Stimulated activated CD4-positive, alpha-beta T cell treated with anti-CD3 and anti-CD28 coated beads, Interleukin-2, amount 100 ng/mL, for 4 hours (primary cell): ENCODE measurements around the gene YKT6.
A peak's percentile ranks its signal among the peaks of the same experiment; 100 is the strongest.

Experiments used
- DNase-seq: peaks from one replicate; pipeline ENCODE4 v3.0.0-alpha.2; 2020; ENCODE audit warnings: low read depth

Gene YKT6

DNA sequence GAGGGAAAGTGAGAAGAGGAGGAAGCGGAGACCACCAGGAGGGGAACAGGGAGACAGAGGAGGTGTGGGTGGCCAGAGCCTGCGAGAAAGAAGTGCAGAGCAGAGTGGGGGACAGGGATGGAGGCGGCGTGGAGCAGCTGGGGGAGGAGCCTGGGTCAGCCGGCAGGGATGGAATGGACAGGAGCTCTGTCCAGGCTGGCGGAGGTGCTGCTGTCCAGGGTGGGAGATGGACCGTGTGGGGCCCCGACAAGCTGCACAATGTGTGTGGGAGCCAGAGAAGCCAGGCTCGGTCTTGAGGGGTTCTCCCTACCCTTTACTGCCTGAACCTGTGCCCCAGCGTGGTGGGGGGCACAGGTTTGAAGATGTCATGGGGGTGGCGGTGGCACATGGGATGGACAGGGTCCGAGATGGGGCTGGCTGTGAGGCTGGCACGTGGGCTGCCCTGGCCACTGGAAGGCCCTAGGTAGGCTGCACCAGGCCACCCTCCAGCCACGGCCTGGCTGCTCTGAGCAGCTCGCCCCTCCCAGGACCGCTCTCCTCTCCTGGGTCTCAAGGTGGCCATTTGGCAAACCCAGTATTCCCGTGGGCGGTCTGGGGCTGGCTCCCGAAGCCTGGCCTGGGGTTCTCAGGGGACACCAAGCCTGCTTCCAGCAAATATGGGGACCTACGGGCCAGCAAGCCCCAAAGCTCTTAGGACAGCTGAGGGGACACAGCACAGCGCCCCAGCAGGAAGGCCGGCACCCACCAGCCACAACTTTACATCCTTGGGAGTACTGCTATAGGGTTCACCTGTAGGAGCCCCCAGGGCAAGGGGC is 32.3 kb downstream of the YKT6 start:
- no peak for DNase-seq

DNA sequence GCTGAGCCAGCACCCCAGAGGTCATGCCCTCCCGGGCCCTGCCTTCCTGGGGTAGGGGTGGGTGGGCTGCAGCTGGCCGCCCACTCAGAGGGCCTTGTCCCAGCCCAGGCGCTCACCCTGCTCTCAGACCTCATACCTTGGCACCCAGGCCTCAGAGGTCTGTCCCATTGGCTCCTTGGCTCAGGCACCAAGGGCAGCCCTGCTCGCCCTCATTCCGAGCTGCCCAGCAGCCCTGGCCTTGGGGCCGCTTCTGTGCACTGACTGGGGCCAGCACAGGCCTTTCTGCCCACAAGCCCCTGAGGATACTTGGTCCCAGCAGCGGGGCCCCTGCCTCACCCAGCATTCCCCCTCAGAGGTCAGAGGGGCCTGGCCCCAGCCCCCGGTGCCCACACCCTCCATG is 34.3 kb downstream of the YKT6 start:
- DNase-seq: no peak

DNA sequence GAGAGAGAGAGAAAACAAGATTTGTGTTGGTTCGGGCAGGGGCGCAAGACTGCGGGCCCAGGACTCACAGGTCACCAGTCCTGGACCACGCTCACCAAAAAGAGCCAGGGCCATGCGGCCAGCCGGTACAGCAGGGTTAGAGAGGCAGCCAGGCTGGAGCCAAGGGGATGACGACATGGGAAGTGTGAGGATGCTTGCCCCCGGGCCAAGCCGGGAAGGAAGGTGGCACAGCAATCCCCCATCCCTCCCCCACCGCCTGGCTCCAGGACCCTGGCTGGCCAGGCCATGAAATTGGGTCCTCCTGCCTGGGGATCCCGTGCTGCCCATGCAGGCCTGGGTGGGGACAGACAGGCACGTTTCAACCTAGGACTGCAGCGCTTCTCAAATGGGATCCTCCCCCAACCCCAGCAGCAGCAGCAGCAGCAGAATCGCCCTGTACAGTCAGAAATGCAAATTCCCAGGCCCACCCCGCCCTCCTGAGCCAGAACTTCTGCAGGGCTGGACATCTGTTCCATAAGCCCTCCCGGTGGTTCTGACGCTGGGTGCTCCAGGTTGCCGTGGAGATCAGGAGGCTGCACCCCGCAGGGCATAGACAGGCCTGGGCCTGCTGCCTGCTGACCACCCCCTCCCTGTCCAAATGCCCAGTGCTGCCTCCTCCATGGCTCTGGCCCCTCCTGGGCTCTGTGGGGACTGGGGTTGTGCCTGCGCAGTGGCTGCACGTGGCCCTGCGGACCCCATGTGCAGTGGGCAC is 35.0 kb downstream of the YKT6 start:
- no peak for DNase-seq

DNA sequence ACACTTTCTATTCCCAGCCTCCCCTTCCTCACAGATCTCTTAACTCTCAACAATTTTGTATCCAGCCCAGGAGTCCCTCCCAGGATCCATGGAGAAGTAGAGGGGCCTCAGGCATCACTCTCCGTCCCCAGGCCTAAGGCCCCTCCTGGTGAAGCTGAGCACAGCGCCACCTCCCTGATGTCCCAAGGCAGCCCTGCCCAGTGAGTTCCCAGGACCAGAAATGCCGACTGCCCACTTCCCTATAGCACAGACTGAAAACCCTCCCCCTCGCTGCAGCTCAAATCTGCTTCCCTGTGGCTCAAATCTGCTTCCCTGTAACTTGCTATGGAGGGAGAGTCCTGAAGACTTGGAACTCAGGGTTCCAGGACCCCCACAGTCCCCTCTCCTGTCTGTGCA is 35.6 kb downstream of the YKT6 start:
- DNase-seq: no peak

DNA sequence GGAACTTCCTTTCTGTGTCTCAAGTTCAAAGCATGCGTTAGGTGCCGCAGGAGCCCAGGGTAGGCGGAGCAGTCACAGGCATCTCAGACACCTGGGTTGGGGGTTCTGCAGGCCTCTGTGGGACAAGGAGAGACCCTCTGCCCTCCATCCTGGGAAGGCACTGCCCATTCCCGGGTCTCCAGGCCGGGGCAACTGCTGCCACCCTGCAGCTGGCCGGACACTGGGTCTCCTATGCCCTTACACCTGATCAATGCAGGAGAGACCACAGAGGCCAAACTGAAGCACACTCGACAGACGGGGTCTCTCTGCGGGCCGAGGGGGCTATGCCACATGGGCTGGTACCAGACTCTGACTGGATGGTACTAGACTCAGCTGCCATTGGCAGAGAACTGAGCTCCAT is 36.9 kb downstream of the YKT6 start:
- DNase-seq: no peak

DNA sequence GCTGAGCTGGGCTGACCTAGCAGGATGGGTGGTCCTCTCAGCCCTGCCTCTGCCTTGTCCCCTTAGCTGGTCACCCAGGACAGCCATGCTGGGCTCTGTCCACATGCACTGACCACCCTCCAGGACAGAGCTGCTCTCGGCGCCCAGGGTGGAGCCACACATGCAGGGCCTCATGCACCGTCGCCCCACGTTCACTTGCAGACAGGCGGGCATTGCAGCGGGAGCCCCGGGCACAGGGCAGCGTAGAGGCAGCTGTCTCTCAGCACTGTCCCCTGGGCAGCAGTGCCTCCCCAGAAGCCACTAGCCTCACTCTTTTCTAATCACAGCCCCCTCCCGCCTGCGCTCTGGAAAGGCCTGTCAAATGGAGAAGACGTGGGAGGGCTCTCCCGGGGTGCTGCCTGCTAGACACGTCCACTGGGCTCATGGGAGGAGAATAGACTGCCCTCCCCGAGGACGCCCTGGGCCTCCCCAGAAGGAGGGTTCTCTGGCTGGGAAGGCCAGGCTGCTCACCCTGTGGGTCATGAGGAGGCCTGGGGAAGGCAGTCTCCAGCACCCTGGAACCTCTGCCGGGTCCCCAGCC is 37.4 kb downstream of the YKT6 start:
- no peak for DNase-seq

DNA sequence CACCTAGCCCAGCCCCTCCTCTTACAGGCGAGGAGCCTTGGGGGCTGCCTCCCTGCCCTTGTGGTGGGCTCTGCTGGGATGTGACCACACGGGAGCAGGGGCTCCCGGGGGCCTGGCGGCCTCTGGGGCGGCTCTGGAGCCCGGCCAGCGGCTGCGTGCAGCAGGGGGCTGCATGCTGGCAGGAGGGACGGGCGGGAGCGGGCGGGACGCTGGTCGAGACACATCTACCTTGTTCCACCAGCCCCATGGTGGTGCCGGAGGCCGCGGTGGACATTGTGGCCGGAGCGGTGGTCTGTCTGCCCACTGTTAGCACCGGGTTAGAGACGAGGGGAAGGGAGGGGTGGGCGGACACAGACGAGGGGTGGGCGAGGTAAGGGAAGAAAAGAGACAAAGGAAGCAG is 38.6 kb downstream of the YKT6 start:
- no peak for DNase-seq

GRCh38 chr7:44240376-44240775 is 39.6 kb downstream of the YKT6 start:
- DNase-seq: no peak

GRCh38 chr7:44240983-44241510 is 40.3 kb downstream of the YKT6 start:
- peak; percentile 55 for DNase-seq

DNA sequence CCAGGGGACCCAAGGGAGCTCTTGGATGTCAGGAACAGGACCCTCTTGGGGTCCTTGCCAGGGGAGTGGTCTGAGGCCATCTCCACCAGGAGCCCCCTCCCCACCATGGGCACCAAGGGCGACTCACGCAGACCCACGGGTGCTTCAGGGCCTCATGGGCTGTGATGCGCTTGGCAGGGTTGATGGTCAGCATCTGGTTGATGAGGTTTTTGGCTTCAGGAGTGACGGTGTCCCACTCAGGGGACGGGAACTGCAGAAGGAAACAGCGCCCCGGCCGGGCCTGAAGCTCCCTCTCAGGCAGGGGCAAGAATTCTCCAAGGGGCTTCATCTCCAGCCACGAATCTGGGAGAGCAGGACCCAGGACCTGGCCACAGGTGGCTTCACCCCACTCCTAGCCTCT is 41.3 kb downstream of the YKT6 start:
- no peak for DNase-seq

DNA sequence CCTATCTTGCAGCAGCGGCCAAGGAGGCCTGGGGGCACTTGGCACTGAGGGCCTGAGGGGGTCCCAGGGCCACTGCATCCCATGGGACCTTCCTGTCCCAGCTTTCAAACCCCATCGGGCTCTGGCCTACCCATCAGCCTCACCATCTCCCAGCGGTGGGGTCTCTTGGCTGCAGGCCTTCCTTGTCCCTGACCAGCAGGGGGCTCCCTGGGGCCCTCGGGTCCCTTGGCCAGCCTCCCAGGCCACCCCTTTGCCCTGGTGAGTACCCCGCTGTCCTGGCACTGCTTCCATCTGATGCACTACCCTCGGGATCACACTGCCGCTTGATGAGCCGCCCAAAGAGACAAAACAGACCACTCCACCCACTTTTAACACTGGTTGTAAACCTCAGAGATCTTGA is 43.5 kb downstream of the YKT6 start:
- no peak for DNase-seq

GRCh38 chr7:44246396-44247113 is 45.8 kb downstream of the YKT6 start:
- no peak for DNase-seq

GRCh38 chr7:44247868-44248651 is 47.3 kb downstream of the YKT6 start:
- no peak for DNase-seq

- no peak for DNase-seq
Measured at GRCh38 chr7:44249639-44250234, 49.0 kb downstream of the YKT6 start.

DNA sequence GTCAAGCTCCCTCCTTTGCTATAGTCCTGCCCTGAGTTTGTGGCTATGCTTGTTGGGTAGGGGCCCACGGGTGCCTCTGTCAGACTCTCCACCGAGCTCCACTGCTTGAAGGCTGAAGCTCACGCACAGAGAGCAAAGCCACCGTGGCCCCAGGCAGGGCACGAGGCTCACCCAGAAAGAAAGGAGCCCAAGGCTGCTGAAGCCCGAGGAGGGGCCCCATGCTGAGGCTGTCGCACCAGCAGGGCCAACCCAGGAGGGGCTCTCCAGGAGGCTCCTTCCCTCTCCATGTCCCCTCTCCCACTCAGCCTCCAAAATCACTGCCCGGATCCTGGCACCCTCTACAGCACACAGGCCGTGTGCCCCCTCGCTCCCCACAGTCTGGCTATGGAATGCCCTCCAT is 50.5 kb downstream of the YKT6 start:
- DNase-seq: no peak

DNA sequence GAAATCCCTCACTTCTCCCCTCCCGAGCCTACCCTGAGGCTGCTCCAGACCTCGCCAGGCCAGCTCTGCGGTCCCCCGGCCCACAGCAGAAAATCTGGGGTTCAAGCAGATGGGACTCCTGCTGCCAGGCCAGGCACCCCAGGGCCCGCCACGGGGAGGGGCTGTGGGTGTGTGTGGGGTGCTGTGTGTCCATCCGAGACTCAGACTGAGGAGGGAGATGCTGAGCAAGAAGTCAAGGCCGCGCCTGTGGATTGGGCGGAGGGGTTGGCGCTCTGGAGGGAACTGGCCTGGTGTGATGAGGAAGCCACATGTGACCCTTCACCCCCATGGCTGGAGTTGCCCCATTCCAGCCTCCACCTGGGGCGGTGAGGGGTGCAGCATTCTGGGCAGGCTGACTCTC is 51.1 kb downstream of the YKT6 start:
- DNase-seq: no peak

GRCh38 chr7:44256459-44256858 is 55.7 kb downstream of the YKT6 start:
- DNase-seq: no peak

GRCh38 chr7:44257213-44257612 is 56.4 kb downstream of the YKT6 start:
- DNase-seq: no peak

- peak; percentile 72 for DNase-seq
Measured at GRCh38 chr7:44257618-44258422, 57.0 kb downstream of the YKT6 start.

DNA sequence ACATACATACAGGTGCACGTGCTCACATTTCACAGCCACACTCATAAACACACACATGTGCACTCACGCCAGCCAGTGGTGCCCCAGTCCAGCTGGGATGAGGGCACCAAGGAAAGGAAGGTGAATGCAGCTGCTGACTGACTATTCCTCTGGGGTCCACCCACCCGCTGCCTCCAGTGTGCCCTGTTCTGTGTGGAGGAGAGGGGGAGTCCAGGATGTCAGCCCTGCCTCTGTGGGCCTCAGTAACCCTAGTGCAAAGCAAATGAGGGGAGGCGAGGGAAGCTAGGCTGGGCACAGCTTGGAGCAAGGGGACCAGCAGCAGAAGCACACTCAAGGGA is 57.6 kb downstream of the YKT6 start:
- DNase-seq: no peak
